Measurements from ENCODE around the gene FAM227B. TPM values are rescaled to one million over a fixed set of nuclear protein-coding genes. Genes with fewer than 3 reads are reported as not detected.

Gene FAM227B
- total RNA-seq, 1 donor from 2014 or later = 4.5 TPM

- CTCF ChIA-PET = no interaction called here
- Mint-ChIP-seq H3K4me1 (no peaks in the 10 kb centered on the region), H3K9me3 (no peaks in the 10 kb centered on the region), H3K4me3 (no peak overlapping the region), H3K36me3 (ENCODE audit: low read depth) (peaks cover 67% of the 10 kb centered on the region), H3K27me3 (no peaks in the 10 kb centered on the region), H3K27ac (no peak overlapping the region)
- POLR2A ChIA-PET = no interaction called here
- ATAC-seq (ENCODE audit: low read depth) (no peak), DNase-seq (no peak)
- intact Hi-C loops (cut with micrococcal nuclease) = no loop called here
- TF ChIP-seq, protein P1, sequence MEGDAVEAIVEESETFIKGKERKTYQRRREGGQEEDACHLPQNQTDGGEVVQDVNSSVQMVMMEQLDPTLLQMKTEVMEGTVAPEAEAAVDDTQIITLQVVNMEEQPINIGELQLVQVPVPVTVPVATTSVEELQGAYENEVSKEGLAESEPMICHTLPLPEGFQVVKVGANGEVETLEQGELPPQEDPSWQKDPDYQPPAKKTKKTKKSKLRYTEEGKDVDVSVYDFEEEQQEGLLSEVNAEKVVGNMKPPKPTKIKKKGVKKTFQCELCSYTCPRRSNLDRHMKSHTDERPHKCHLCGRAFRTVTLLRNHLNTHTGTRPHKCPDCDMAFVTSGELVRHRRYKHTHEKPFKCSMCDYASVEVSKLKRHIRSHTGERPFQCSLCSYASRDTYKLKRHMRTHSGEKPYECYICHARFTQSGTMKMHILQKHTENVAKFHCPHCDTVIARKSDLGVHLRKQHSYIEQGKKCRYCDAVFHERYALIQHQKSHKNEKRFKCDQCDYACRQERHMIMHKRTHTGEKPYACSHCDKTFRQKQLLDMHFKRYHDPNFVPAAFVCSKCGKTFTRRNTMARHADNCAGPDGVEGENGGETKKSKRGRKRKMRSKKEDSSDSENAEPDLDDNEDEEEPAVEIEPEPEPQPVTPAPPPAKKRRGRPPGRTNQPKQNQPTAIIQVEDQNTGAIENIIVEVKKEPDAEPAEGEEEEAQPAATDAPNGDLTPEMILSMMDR (IDR thresholded peaks at IDR 0.05) = no peak
These were observed 330.4 kb downstream of the FAM227B start for GRCh38 chr15:49290191-49290590.

DNA sequence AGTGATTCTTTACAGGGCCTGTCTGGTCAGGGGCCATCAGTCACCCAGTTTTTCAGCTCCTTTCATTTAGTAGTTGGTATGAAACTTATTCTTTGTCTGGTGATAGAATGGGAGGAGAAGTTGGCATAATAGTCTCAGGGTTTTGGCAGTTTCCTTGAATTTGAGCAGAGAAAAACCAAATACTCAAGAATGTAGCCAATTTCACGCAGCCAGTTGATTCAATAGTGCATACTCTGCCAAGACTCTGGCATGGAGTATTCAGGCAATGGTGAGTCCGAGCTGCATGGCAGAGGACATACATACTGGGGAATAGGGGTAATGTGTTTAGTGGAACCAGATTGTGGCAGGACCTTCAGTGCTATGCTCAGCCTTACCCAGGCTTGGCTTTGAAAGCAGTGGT is 332.2 kb downstream of the FAM227B start:
- no peak for DNase-seq
- TF ChIP-seq, protein P1 (IDR thresholded peaks at IDR 0.05) = no peak
- H3K9me3 Mint-ChIP-seq = no peaks in the 10 kb centered on the region
- POLR2A ChIA-PET = no interaction called here
- no peaks in the 10 kb centered on the region for H3K27me3 Mint-ChIP-seq
- ATAC-seq (ENCODE audit: low read depth) = no peak
- intact Hi-C loops (cut with micrococcal nuclease) = no loop called here
- H3K4me3 Mint-ChIP-seq = no peak overlapping the region
- H3K4me1 Mint-ChIP-seq = no peaks in the 10 kb centered on the region
- H3K27ac Mint-ChIP-seq = no peak overlapping the region
- H3K36me3 Mint-ChIP-seq (ENCODE audit: low read depth) = peaks cover 72% of the 10 kb centered on the region
- CTCF ChIA-PET = no interaction called here

DNA sequence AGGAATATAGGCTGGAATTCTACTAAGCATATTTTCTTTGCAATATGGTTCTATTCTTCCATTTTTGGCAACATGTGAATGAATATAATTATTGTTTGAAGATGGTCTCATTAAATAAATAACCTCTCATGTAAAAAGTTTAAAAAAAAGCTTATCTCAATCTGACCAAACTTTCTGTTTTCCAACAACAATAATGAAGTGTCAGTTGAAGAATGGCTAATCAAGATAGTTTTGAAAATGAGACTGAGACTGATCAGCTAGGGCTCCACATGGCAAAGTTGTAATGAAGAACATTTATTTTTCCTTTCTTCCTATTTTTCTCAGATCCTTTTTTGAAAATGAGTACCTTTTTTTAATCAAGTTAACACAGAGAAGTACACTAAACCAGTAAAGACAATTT is 333.1 kb downstream of the FAM227B start:
- Mint-ChIP-seq H3K4me1 (no peaks in the 10 kb centered on the region), H3K4me3 (no peak overlapping the region), H3K27me3 (no peaks in the 10 kb centered on the region), H3K9me3 (no peaks in the 10 kb centered on the region), H3K36me3 (ENCODE audit: low read depth) (peaks cover 73% of the 10 kb centered on the region), H3K27ac (no peak overlapping the region)
- TF ChIP-seq, protein P1 (IDR thresholded peaks at IDR 0.05) = no peak
- ChIA-PET CTCF (no interaction called here), POLR2A (no interaction called here)
- intact Hi-C loops (cut with micrococcal nuclease) = no loop called here
- no peak for ATAC-seq (ENCODE audit: low read depth)
- DNase-seq = no peak

DNA sequence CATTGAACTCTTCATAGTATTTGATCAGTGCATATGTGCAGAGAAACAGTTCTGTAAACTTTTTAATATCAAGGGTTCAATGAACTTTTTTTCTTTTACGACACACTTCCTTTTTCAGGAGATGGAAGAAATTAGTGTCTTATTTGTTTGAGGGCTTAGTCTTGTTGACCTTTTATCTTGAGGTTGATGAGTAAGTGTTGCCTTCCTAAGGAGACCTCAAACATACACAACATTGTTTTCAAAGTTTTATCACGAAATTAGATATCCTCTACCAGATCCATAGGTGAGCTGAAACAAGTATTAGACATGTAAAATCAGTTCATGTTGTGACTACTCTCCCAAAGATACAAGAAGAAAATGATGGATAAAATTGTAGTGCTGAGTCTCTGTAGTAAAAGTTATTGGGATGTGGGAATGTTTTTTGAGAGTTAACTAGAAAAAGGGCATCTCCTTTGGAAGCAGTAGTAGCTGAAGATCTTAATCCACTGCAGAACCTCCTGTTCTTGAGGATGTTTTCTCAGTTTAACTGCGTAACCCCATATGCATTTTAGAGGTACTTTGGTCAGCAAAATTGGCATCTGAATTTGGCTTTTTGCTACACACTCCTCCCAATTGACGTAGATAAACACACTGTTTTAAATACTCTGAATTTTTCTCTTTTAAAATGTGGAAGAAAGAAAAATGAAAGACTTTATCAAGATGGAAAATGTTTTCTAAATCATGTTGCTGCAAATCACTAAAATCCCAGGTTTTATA is 333.8 kb downstream of the FAM227B start:
- ATAC-seq (ENCODE audit: low read depth) (no peak), DNase-seq (no peak)
- no peaks in the 10 kb centered on the region for H3K4me1 Mint-ChIP-seq
- intact Hi-C loops (cut with micrococcal nuclease) = no loop called here
- no peaks in the 10 kb centered on the region for H3K27me3 Mint-ChIP-seq
- peaks cover 73% of the 10 kb centered on the region for H3K36me3 Mint-ChIP-seq (ENCODE audit: low read depth)
- H3K27ac Mint-ChIP-seq = no peak overlapping the region
- H3K9me3 Mint-ChIP-seq = no peaks in the 10 kb centered on the region
- CTCF ChIA-PET = no interaction called here
- TF ChIP-seq, protein P1 (IDR thresholded peaks at IDR 0.05) = no peak
- H3K4me3 Mint-ChIP-seq = no peak overlapping the region
- POLR2A ChIA-PET = no interaction called here

DNA sequence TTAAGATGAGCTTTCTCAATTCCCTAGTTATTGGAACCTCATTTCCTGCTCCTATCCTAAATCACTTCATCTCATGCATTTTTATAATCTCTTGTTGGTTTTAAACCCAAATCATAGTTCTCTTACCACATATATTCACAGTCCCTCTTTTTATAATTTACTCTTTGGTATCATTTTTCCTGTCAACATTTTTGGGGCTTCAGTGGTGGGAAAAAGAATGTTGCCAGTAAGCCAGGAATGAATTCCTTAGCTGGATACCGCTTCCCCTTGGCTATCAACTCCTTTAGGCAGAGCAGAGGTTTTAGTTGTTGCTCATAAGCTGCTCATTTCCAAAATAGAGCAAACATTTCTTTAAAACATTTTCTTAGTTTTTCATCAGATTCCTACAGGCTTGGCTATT is 338.3 kb downstream of the FAM227B start:
- DNase-seq (no peak), ATAC-seq (ENCODE audit: low read depth) (no peak)
- no peaks in the 10 kb centered on the region for H3K4me1 Mint-ChIP-seq
- TF ChIP-seq, protein P1 (IDR thresholded peaks at IDR 0.05) = no peak
- no peak overlapping the region for H3K27ac Mint-ChIP-seq
- H3K27me3 Mint-ChIP-seq = no peaks in the 10 kb centered on the region
- peaks cover 59% of the 10 kb centered on the region for H3K36me3 Mint-ChIP-seq (ENCODE audit: low read depth)
- intact Hi-C loops (cut with micrococcal nuclease) = no loop called here
- H3K9me3 Mint-ChIP-seq = no peaks in the 10 kb centered on the region
- ChIA-PET CTCF (no interaction called here), POLR2A (no interaction called here)
- H3K4me3 Mint-ChIP-seq = no peak overlapping the region

All from activated B cell treated with CpG ODN at 0.5 μM for 24 hours (primary cell).